ENCODE data around the gene DHX35. TPM values are rescaled to one million over a fixed set of nuclear protein-coding genes. Genes with fewer than 3 reads are reported as not detected.

DHX35 gene
- total RNA-seq, 2 experiments from 2014 or later, result 7.1 to 7.2 TPM

DNA sequence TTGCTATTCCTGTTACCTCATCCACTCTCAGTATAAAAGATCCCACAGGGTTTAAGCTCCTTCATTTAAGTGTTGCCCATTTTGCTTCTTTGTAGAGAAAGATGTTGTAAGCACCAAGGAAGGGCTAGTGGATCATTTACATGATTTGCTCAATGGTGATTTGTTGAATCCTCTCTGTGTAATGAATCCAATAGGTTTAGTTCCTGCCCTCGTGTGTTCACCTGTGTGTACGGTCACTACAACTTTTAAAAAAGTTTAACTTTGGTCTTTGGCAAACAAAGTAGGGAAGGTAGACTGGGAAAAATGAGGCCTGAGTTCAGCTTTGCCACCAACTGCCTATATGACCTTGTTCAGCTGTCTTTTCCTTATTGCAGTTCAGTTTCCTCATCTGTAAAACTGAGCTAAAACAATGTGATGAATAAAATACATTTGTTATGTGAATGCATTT is 51.5 kb downstream of the DHX35 start:
- no peak for DNase-seq
- H3K4me3 Mint-ChIP-seq, result no peak overlapping the region
- H3K9me3 Mint-ChIP-seq, result no peaks in the 10 kb centered on the region
- H3K36me3 Mint-ChIP-seq (ENCODE audit: low read depth), result peaks cover 76% of the 10 kb centered on the region
- H3K4me1 Mint-ChIP-seq, result peaks cover 41% of the 10 kb centered on the region
- CTCF ChIA-PET, result interaction anchor here (0.8 kb wide), 1 partner anchor 36 kb away, joined by 3 read pairs; no protein-coding TSS in a partner anchor
- no peak overlapping the region for H3K27ac Mint-ChIP-seq
- POLR2A ChIA-PET, result interaction anchor here (1.3 kb wide), 1 partner anchor 51 kb away, joined by 3 read pairs; the partner anchor contains the start of gene DHX35
- H3K27me3 Mint-ChIP-seq, result no peaks in the 10 kb centered on the region

DNA sequence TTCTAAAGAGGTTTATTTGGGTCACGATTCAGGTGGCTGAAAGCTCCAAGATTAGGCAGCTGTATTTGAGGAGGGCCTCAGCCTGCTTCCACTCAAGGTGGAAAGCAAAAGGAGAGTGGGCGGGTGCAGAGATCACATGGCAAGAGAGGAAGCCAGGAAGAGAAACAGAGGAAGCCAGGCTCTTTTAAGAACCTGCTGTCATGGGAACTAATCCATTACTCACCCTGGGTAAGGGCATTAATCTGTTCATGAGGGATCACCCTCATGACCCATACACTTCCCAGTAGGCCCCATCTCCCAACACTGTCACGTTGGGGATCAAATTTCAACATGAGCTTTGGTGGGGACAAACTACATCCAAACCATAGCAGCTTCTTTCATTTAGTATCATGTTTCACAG is 53.9 kb downstream of the DHX35 start:
- Mint-ChIP-seq H3K27me3 (no peaks in the 10 kb centered on the region), H3K27ac (peak overlapping the region; percentile 59), H3K4me3 (no peak overlapping the region), H3K9me3 (no peaks in the 10 kb centered on the region), H3K4me1 (peaks cover 50% of the 10 kb centered on the region), H3K36me3 (ENCODE audit: low read depth) (peaks cover 74% of the 10 kb centered on the region)
- ChIA-PET POLR2A (no interaction called here), CTCF (no interaction called here)
- no peak for DNase-seq

DNA sequence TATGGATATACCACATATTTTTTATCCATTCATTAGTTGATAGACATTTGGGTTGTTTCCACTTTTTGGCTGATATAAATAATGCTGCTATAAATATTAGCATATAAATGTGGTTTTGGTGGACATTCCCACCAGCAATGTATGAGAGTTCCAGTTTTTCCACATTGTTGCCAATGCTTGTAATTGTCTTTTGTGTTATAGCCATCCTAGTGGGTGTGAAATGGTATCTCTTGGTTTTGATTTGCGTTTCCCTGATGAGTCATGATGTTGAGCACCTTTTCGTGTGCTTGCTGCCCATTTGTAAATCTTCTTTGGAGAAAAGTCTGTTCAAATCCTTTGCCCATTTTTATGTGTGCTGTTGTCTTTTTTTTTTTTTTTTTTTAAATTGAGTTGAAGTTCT is 54.4 kb downstream of the DHX35 start:
- POLR2A ChIA-PET, result no interaction called here

DNA sequence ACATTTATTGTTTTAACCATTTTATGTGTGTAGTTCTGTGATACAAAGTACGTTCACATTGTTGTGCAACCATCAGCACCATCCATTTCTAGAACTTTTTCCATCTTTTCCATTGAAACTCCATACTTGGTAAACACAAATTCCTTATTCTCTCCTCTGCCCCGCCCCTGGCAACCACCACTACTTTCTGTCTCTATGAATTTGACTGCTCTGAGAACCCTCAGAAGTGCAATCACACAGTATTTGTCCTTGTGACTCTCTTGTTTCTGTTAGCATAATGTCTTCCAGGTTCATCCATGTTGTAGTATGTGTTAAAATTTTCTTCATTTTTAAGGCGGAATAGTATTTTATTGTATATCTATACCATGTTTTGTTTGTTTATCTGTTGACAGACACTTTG is 56.9 kb downstream of the DHX35 start:
- POLR2A ChIA-PET, result no interaction called here
- Mint-ChIP-seq H3K27me3 (no peaks in the 10 kb centered on the region), H3K27ac (no peak overlapping the region)

More for the DNA sequence above, 54.4 kb downstream of the DHX35 start:
- CTCF ChIA-PET, result no interaction called here
- Mint-ChIP-seq H3K27me3 (no peaks in the 10 kb centered on the region), H3K27ac (no peak overlapping the region), H3K4me1 (peaks cover 53% of the 10 kb centered on the region), H3K4me3 (no peak overlapping the region), H3K36me3 (ENCODE audit: low read depth) (peaks cover 74% of the 10 kb centered on the region), H3K9me3 (no peaks in the 10 kb centered on the region)
- DNase-seq, result no peak

DNA sequence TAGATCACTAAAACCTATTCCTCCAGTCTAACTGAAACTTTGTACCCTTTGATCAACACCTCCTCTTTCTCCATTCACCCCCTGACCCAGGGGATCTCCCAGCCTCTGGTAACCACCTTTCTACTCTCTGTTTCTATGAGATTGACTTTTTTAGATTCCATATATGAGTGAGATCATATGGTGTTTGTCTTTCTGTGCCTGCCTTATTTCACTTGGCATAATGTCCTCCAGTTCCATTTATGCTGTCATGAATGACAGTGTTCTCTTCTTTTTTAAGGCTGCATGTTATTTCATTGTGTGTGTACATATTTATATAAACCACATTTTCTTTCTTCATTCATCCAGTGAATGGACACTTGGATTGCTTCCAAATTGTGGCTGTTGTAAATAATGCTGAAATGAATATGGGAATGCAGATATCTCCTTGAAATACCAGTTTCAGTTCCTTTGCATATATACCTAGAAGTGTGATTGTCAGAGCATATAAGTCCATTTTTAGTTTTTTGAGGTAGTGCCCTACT is 57.7 kb downstream of the DHX35 start:
- peaks cover 78% of the 10 kb centered on the region for H3K36me3 Mint-ChIP-seq (ENCODE audit: low read depth)
- no peak overlapping the region for H3K4me3 Mint-ChIP-seq
- H3K27me3 Mint-ChIP-seq, result no peaks in the 10 kb centered on the region
- H3K4me1 Mint-ChIP-seq, result peaks cover 75% of the 10 kb centered on the region
- DNase-seq, result no peak
- no peaks in the 10 kb centered on the region for H3K9me3 Mint-ChIP-seq
- no peak overlapping the region for H3K27ac Mint-ChIP-seq
- POLR2A ChIA-PET, result no interaction called here
- CTCF ChIA-PET, result interaction anchor here (2.0 kb wide), 1 partner anchor 29 kb away, joined by 10 read pairs; no protein-coding TSS in a partner anchor

More for the DNA sequence above, 56.9 kb downstream of the DHX35 start:
- Mint-ChIP-seq H3K36me3 (ENCODE audit: low read depth) (peaks cover 83% of the 10 kb centered on the region), H3K9me3 (no peaks in the 10 kb centered on the region), H3K4me1 (peaks cover 76% of the 10 kb centered on the region), H3K4me3 (no peak overlapping the region)
- DNase-seq, result no peak
- CTCF ChIA-PET, result no interaction called here

DNA sequence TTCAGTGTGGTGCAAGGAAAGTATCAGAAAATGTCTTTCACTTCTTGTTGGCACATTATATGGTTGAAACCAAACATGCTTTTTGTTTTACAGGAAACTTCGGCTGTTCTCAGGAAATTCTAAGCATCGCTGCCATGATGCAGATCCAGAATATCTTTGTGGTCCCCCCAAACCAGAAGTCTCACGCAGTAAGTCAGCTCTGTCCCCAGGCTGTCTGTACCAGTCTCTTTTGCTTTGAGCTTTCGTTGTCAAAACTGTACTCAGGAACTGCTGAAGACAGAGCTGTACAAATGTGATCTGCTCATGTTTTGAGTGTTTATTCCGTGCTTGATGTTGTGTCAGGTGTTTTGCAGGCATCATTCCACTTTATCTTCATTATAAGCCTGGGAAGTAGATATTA is 59.6 kb downstream of the DHX35 start:
- Mint-ChIP-seq H3K4me3 (no peak overlapping the region), H3K27me3 (no peaks in the 10 kb centered on the region), H3K27ac (peak overlapping the region; percentile 74), H3K4me1 (peaks cover 77% of the 10 kb centered on the region), H3K9me3 (no peaks in the 10 kb centered on the region), H3K36me3 (ENCODE audit: low read depth) (peaks cover 75% of the 10 kb centered on the region)
- ChIA-PET POLR2A (interaction anchor here (2.0 kb wide), 1 partner anchor 60 kb away, joined by 10 read pairs; the partner anchor contains the start of gene DHX35), CTCF (interaction anchor here (0.6 to 2.0 kb wide), 5 partner anchors 13 to 391 kb away, joined by 3 to 10 read pairs (median 4); partner anchors contain the start of gene DHX35)
- peak; percentile 29 for DNase-seq

DNA sequence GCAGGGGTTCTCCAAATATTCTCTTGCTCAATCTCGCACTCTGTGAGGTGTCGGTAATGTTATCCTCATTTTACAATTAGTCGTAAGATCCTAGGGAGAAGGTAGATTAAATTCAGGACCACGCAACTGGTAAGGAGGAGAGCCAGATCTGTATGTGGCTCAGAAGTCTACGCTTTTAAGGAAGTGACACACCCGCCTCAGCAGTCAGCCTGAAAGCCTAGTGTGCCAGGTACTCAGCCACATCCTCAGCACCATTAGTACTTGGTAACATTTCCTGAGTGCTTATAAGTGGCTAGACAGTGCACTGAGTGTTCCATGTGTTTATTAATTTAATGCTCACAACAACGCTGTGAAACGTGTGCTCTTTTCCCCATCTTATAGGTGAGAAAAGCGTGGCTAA is 63.7 kb downstream of the DHX35 start:
- peaks cover 51% of the 10 kb centered on the region for H3K4me1 Mint-ChIP-seq
- peaks cover 38% of the 10 kb centered on the region for H3K36me3 Mint-ChIP-seq (ENCODE audit: low read depth)
- no peaks in the 10 kb centered on the region for H3K27me3 Mint-ChIP-seq
- POLR2A ChIA-PET, result interaction anchor here (3.3 kb wide), 1 partner anchor 64 kb away, joined by 11 read pairs; the partner anchor contains the start of gene DHX35
- peak overlapping the region; percentile 78 for H3K27ac Mint-ChIP-seq
- DNase-seq, result peak; percentile 62
- peak overlapping the region; percentile 9 for H3K4me3 Mint-ChIP-seq
- CTCF ChIA-PET, result interaction anchor here (0.8 kb wide), 1 partner anchor 29 kb away, joined by 3 read pairs; no protein-coding TSS in a partner anchor
- no peaks in the 10 kb centered on the region for H3K9me3 Mint-ChIP-seq

DNA sequence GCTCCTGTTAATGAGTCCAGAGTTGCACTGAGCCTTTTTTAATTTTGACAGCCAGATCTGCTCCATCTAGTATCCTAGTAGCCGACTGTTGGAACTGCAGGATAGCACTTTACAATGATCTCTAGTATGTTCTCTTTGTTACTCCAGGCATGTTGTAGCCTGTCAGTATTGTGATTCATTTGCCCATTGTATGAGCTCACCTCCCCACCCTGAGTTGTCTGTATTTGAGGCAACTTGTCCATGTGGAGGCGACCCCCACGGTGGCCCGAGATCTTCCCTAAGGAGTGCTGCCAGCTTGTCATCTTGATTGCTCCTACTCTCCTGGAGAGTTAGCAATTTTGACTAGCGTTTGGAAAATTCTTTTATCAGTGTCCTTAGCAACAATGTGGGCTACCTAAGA is 67.2 kb downstream of the DHX35 start:
- Mint-ChIP-seq H3K27ac (no peak overlapping the region), H3K36me3 (ENCODE audit: low read depth) (peaks cover 22% of the 10 kb centered on the region), H3K27me3 (no peaks in the 10 kb centered on the region), H3K4me3 (no peak overlapping the region), H3K9me3 (no peaks in the 10 kb centered on the region), H3K4me1 (peaks cover 24% of the 10 kb centered on the region)
- ChIA-PET CTCF (interaction anchor here (2.1 kb wide), 1 partner anchor 67 kb away, joined by 7 read pairs; the partner anchor contains the start of gene DHX35), POLR2A (no interaction called here)
- DNase-seq, result no peak

DNA sequence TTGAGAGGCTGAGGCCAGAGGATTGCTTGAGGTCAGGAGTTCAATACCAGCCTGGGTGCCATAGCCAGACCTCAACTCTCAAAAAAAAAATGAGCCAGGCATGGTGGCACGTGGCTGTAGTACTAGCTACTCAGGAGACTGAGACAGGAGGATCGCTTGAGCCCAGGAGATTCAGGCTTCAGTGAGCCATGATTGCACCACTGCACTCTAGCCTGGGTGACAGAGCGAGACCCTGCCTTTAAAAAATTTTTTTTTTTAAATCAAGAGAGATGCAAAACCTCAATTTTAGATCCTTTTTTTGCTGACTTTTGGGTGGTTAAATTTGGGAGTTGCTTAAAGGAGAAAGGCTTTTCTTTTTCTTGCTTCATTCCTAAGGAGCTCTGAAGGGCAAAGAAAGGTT is 70.9 kb downstream of the DHX35 start:
- ChIA-PET POLR2A (no interaction called here), CTCF (interaction anchor here (2.4 kb wide), 1 partner anchor 16 kb away, joined by 10 read pairs; no protein-coding TSS in a partner anchor)
- no peak for DNase-seq
- H3K27ac Mint-ChIP-seq, result no peak overlapping the region
- H3K36me3 Mint-ChIP-seq (ENCODE audit: low read depth), result peaks cover 13% of the 10 kb centered on the region
- H3K9me3 Mint-ChIP-seq, result no peaks in the 10 kb centered on the region
- no peaks in the 10 kb centered on the region for H3K27me3 Mint-ChIP-seq
- H3K4me3 Mint-ChIP-seq, result no peak overlapping the region
- H3K4me1 Mint-ChIP-seq, result no peaks in the 10 kb centered on the region

DNA sequence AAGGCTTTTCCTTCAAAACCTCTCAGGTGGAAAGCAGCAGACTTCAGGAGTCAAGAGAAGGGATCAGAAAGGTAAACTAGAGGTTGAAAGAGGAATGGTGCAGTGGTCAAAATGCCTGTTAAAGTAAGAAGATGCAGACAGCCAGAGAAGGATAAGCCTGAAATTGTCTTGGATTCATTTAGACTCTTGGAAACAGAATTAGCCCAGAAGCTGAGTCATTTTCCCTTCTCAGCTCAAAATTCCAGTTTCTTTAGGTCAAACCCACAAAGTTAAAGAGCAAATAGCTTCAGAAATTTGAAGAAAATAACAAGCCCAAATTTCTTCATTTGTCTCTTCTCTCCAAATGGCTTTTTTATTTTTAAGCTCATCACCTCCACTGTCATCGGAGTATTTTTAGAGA is 73.9 kb downstream of the DHX35 start:
- CTCF ChIA-PET, result interaction anchor here (0.7 to 1.7 kb wide), 2 partner anchors 14 to 1665 kb away, joined by 5 read pairs; no protein-coding TSS in a partner anchor
- Mint-ChIP-seq H3K4me1 (no peaks in the 10 kb centered on the region), H3K36me3 (ENCODE audit: low read depth) (peaks cover 13% of the 10 kb centered on the region), H3K9me3 (no peaks in the 10 kb centered on the region), H3K27me3 (no peaks in the 10 kb centered on the region), H3K27ac (no peak overlapping the region), H3K4me3 (no peak overlapping the region)
- POLR2A ChIA-PET, result no interaction called here
- DNase-seq, result no peak

DNA sequence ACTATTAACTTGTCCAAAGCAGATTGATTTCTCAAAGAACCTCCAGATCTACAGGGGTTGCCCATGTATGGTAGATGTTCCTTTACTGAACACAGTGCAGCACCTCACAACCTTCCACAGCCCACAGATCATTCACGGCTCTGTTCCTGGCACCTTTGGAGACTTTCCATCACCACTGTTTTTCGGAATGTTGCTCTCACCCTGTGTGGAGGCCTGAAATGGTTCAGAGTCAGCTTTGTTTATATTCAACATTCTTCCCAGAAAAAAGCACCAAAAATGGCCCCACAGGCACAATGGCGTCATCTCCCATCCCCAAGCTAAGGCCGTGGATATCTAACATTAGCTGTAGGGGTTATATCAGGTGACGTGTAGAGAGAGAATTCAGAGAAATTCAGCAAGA is 74.7 kb downstream of the DHX35 start:
- no peaks in the 10 kb centered on the region for H3K27me3 Mint-ChIP-seq
- peaks cover 9% of the 10 kb centered on the region for H3K36me3 Mint-ChIP-seq (ENCODE audit: low read depth)
- no peak for DNase-seq
- no peaks in the 10 kb centered on the region for H3K4me1 Mint-ChIP-seq
- H3K9me3 Mint-ChIP-seq, result no peaks in the 10 kb centered on the region
- ChIA-PET POLR2A (no interaction called here), CTCF (interaction anchor here (0.6 to 1.7 kb wide), 3 partner anchors 13 to 1665 kb away, joined by 3 to 5 read pairs (median 5); no protein-coding TSS in a partner anchor)
- no peak overlapping the region for H3K27ac Mint-ChIP-seq
- H3K4me3 Mint-ChIP-seq, result no peak overlapping the region

DNA sequence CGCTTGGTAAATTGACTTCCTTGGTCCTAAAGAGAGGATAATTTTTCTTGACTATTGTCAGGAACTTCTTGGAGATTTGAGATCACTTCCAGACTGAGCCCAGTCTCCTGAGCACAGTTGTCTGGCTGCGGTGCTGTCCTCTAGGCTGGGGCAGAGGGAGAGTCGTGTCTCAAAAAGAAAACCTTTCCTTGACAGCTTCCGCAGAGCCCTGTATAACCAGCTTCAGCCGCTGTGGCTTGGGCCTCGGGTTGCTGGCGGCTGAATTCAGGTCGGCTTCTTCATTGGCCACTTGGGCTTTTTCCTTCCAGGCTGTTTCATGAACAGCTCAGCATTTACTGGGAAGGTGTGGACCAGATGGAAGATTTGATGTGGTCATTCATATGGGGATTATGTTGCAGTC is 75.9 kb downstream of the DHX35 start:
- DNase-seq, result no peak
- H3K36me3 Mint-ChIP-seq (ENCODE audit: low read depth), result peaks cover 9% of the 10 kb centered on the region
- no peaks in the 10 kb centered on the region for H3K9me3 Mint-ChIP-seq
- ChIA-PET POLR2A (no interaction called here), CTCF (interaction anchor here (4.6 kb wide), 1 partner anchor 12 kb away, joined by 27 read pairs; no protein-coding TSS in a partner anchor)
- no peak overlapping the region for H3K27ac Mint-ChIP-seq
- H3K4me3 Mint-ChIP-seq, result no peak overlapping the region
- no peaks in the 10 kb centered on the region for H3K27me3 Mint-ChIP-seq
- H3K4me1 Mint-ChIP-seq, result no peaks in the 10 kb centered on the region

DNA sequence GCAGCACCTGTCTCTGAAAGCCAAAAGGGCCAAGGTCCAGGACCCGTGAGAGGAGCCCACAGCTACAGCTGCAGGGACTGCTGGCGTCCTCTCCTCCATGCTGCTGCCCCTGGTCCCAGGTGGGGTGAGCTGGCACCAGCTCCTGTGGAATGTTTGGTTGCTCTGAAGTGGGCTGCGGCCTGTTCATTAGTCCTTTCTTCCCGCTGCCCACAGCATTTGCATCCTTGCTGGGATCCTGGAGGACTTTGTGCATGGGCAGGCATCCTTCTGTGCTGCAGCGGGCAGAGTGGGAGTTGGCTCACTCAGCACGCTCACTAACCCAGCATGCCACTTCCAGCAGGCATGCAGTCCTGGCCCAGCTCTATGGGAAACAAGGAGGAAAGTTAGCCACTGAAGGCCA is 76.4 kb downstream of the DHX35 start:
- POLR2A ChIA-PET, result no interaction called here
- peaks cover 12% of the 10 kb centered on the region for H3K36me3 Mint-ChIP-seq (ENCODE audit: low read depth)
- no peak overlapping the region for H3K4me3 Mint-ChIP-seq
- no peak overlapping the region for H3K27ac Mint-ChIP-seq
- no peaks in the 10 kb centered on the region for H3K27me3 Mint-ChIP-seq
- DNase-seq, result no peak
- CTCF ChIA-PET, result interaction anchor here (4.6 kb wide), 1 partner anchor 11 kb away, joined by 27 read pairs; no protein-coding TSS in a partner anchor
- no peaks in the 10 kb centered on the region for H3K4me1 Mint-ChIP-seq
- H3K9me3 Mint-ChIP-seq, result no peaks in the 10 kb centered on the region

DNA sequence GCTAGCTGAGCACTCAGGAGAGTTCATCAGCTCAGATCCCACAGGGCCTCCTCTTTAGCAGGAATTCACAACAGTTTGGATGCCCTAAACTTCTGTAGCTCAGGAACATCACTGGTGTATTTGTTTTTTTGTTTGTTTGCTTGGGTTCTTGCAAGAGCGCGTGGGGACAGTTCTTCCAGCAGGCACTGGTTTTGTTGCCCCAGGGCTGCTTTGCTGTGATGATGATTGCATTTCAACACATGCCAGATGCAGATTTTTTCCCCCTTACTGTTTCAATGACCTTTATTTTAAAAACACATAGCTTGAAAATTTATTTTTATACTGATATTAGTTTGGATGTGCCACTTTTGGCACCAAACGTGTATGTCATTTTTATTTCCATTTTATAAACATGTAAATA is 77.1 kb downstream of the DHX35 start:
- no peaks in the 10 kb centered on the region for H3K9me3 Mint-ChIP-seq
- CTCF ChIA-PET, result interaction anchor here (4.6 kb wide), 1 partner anchor 10 kb away, joined by 27 read pairs; no protein-coding TSS in a partner anchor
- DNase-seq, result no peak
- no peak overlapping the region for H3K27ac Mint-ChIP-seq
- POLR2A ChIA-PET, result no interaction called here
- no peaks in the 10 kb centered on the region for H3K4me1 Mint-ChIP-seq
- H3K27me3 Mint-ChIP-seq, result no peaks in the 10 kb centered on the region
- no peak overlapping the region for H3K4me3 Mint-ChIP-seq
- H3K36me3 Mint-ChIP-seq (ENCODE audit: low read depth), result peaks cover 12% of the 10 kb centered on the region

All from activated CD4-positive, alpha-beta memory T cell treated with anti-CD3 and anti-CD28 coated beads, Interleukin-2, amount 10 ng/mL, durations not matched to agents 7 days and 5 days (primary cell).